Spleen (tissue), 11 donors: ENCODE data around the gene SLC7A14. TPM values are rescaled to one million over a fixed set of nuclear protein-coding genes. Genes with fewer than 3 reads are reported as not detected.

ENCODE experiments used
- DNase-seq: peaks from one replicate; pipeline ENCODE4 v3.0.0-alpha.2; 2020
- H3K27ac ChIP-seq, 8 donors: fragments of 200-600 bp; sonication (generic) in 7 of 8; 1 replicate in 4 of 8; 2 replicates in 4 of 8; pipeline versions ENCODE4 v1.5.0 to v1.8.0; 2016 to 2021; ENCODE audit warnings: inconsistent platforms in 4 of 8, mild to moderate bottlenecking in 4 of 8, moderate library complexity in 1 of 8
- H3K27me3 ChIP-seq, 7 donors: fragments of 200-600 bp; sonication (generic) in 6 of 7; replicated peaks in 1 of 7; 1 replicate in 4 of 7; 2 replicates in 3 of 7; pipeline versions ENCODE4 v1.5.0 to v1.8.0; 2016 to 2021; ENCODE audit warnings: inconsistent platforms in 3 of 7, mild to moderate bottlenecking in 1 of 7
- H3K36me3 ChIP-seq, 6 donors: fragments of 200-600 bp; sonication (generic) in 5 of 6; 1 replicate in 4 of 6; 2 replicates in 2 of 6; pipeline versions ENCODE4 v1.5.0 to v1.8.0; 2016 to 2021; ENCODE audit warnings: inconsistent platforms in 2 of 6
- H3K4me1 ChIP-seq, 6 donors: fragments of 200-600 bp; sonication (generic) in 5 of 6; 1 replicate in 3 of 6; 2 replicates in 3 of 6; pipeline versions ENCODE4 v1.5.0 to v1.8.0; 2016 to 2021; ENCODE audit warnings: inconsistent platforms in 3 of 6
- H3K4me3 ChIP-seq, 8 donors: fragments of 200-600 bp; sonication (generic) in 7 of 8; 1 replicate in 4 of 8; 2 replicates in 4 of 8; pipeline versions ENCODE4 v1.5.0 to v1.8.0; 2016 to 2021; ENCODE audit warnings: inconsistent platforms in 4 of 8, mild to moderate bottlenecking in 4 of 8, moderate library complexity in 2 of 8
- H3K9me3 ChIP-seq, 8 donors: fragments of 200-600 bp; sonication (generic) in 7 of 8; 1 replicate in 4 of 8; 2 replicates in 4 of 8; pipeline versions ENCODE4 v1.5.0 to v1.8.0; 2016 to 2021; ENCODE audit warnings: inconsistent platforms in 4 of 8
- CTCF ChIP-seq, 11 experiments: fragments of 200-600 bp in 7 of 11; fragments of 450-650 bp in 4 of 11; sonication (generic) in 4 of 11; IDR thresholded peaks in 8 of 11; conservative IDR thresholded peaks in 3 of 11; 1 replicate in 7 of 11; 2 replicates in 4 of 11; pipeline versions ENCODE4 v1.4.0 to v1.8.0; 2016 to 2021; ENCODE audit warnings: antibody characterized with exemption in 11 of 11, inconsistent platforms in 4 of 11, mild to moderate bottlenecking in 1 of 11
- POLR2A ChIP-seq, 3 donors: fragments of 450-650 bp; IDR thresholded peaks; one replicate each; pipeline ENCODE4 v1.5.1; 2017; ENCODE audit warnings: antibody characterized with exemption in 3 of 3, mild to moderate bottlenecking in 1 of 3
- POLR2AphosphoS5 ChIP-seq, 3 donors: sonication (generic); formaldehyde crosslinking; IDR thresholded peaks; one replicate each; pipeline ENCODE4 v1.5.1; 2017; ENCODE audit warnings: antibody characterized with exemption in 3 of 3
- WGBS, 5 donors: extraction: QIAGEN DNeasy Blood & Tissue Kit in 3 of 5; methylation state at CpG; one replicate each; pipeline versions ENCODE4 v1.1.5 to v1.1.7; 2013 to 2018; 5-methylcytosine and 5-hydroxymethylcytosine counted together
- intact Hi-C: fragments of 100-400 bp; cut with DNase I; formaldehyde crosslinking; loops from one replicate; pipeline ENCODE4 v1.15.0; 2023; ENCODE audit warnings: low total_unique reads
- polyA plus RNA-seq, 3 donors: library from polyadenylated mRNA; stranded (reverse); fragments of 200-250 nt; gene quantifications; one replicate each; pipeline ENCODE4 v1.2.1, GENCODE V29; 2013
- total RNA-seq, 7 donors: library from RNA; depleted of rRNA in 3 of 7; stranded (reverse); fragments of >200 nt in 3 of 7; fragmentation: NEBNext Ultra II Directional in 4 of 7; extraction: Animal tissue kit (Norgen Biotek cat#: 25700) in 4 of 7; gene quantifications; one replicate each; pipeline versions ENCODE4 v1.1.0 to v1.2.1, GENCODE V29; 2016 to 2021
- donor health status: healthy with polysubstance abuse.
- donor health status: DM: no; HTN: no; CAD: no; lungs with moderate emphysema.
- donor health status: DM: no; HTN: no; CAD: no.
- donor health status: Bipolar disorder and iron deficiency.
- donor health status: healthy.
- donor health status: DM: no; HTN: no; CAD: no.
- donor health status: DM: yes; HTN: yes; CAD: no.

SLC7A14 gene
- total and polyA plus RNA-seq, 10 donors, result under 0.01 TPM; not detected in 9

DNA sequence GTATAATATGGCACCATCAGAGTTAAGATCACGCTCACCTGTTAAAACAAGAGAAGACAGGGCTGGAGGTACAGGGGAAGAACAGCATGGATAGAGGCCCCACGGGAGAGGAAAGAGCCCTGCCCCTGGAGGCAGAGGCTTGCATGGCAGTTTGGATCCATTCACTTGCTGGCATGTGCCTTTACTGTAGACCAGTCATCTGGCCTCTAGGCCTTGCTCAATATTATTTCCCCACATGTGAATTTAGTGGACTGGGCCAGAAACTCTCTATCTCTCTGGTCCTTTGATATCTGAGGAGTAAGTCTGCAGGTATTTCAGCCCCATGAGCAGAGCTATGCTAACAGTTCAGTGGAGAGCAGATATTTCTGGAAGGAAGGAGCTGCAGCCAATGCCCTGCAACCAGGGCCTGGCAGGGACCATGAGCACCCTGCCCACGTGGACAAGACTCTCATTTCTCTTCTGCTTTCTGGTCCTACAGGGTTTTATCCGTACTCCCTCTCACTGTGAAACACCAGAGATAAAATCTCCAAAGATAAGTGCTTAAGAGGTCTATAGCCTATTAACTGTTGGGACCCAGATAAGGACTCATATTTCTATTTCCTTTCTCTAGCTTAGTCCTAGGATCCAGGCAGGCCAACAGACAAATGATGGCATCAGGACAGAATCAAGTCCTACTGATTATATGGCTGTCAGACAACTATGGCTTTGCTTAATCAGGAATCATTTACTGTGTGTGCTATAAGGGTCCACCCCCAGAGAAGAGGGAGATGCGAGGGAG is 102.2 kb downstream of the SLC7A14 start:
- intact Hi-C loops, result no loop called here
- 58 to 69% (median 66%) methylated on average over 5 of the region's 5 CpGs for WGBS, 5 donors
- TF ChIP-seq POLR2A (IDR thresholded peaks at IDR 0.05), result no peak
- TF ChIP-seq POLR2AphosphoS5 (IDR thresholded peaks at IDR 0.05), result no peak

GRCh38 chr3:170482199-170482598 is 103.7 kb downstream of the SLC7A14 start:
- TF ChIP-seq POLR2AphosphoS5 (IDR thresholded peaks at IDR 0.05) (no peak), CTCF (IDR thresholded peaks at IDR 0.05 in 8 of 11, conservative IDR thresholded peaks at IDR 0.05 in 3 of 11) (no peak), POLR2A (IDR thresholded peaks at IDR 0.05) (no peak)
- intact Hi-C loops, result no loop called here
- WGBS, 5 donors, result 73 to 82% (median 80%) methylated on average over 4 of the region's 4 CpGs

More for the DNA sequence above, 102.2 kb downstream of the SLC7A14 start:
- Histone ChIP-seq H3K4me1 (no peaks in the 10 kb centered on the region), H3K4me3 (no peak overlapping the region), H3K9me3 (no peaks in the 10 kb centered on the region), H3K27me3 (peaks cover 0 to 3% (median 0%) of the 10 kb centered on the region in 7 donors), H3K36me3 (no peaks in the 10 kb centered on the region), H3K27ac (no peak overlapping the region)
- no peak for DNase-seq

DNA sequence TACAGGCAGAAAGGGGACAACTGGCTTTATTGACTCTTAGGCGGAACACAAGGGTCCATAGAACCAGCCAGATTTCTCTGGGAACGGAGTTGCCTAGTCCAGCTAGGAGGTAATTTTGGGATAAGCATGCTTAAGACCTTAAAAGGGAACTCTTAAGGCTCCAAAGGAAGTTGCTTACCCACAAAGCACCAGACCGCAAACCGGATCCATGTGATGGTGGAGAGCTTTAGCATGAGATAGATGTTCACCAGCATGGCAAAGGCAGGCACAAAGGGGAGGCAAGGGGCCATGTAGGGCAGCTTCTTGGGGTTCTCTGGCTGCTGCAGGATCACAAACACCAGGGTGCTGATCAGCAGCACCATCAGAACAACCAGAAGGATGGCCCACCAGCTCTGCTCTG is 105.8 kb downstream of the SLC7A14 start:
- Histone ChIP-seq H3K9me3 (no peaks in the 10 kb centered on the region), H3K36me3 (no peaks in the 10 kb centered on the region), H3K4me3 (no peak overlapping the region), H3K4me1 (no peaks in the 10 kb centered on the region), H3K27ac (no peak overlapping the region), H3K27me3 (peaks cover 0 to 4% (median 0%) of the 10 kb centered on the region in 7 donors)
- DNase-seq, result no peak
- intact Hi-C loops, result no loop called here
- TF ChIP-seq POLR2AphosphoS5 (IDR thresholded peaks at IDR 0.05) (no peak), POLR2A (IDR thresholded peaks at IDR 0.05) (no peak), CTCF (IDR thresholded peaks at IDR 0.05 in 8 of 11, conservative IDR thresholded peaks at IDR 0.05 in 3 of 11) (no peak)
- WGBS, 5 donors, result 82 to 91% (median 86%) methylated on average over 4 of the region's 4 CpGs

More at GRCh38 chr3:170482199-170482598, 103.7 kb downstream of the SLC7A14 start:
- no peak overlapping the region for H3K27ac ChIP-seq
- H3K27me3 ChIP-seq, result peaks cover 0 to 3% (median 0%) of the 10 kb centered on the region in 7 donors
- H3K4me3 ChIP-seq, result no peak overlapping the region
- no peaks in the 10 kb centered on the region for H3K4me1 ChIP-seq
- DNase-seq, result no peak
- H3K9me3 ChIP-seq, result no peaks in the 10 kb centered on the region
- no peaks in the 10 kb centered on the region for H3K36me3 ChIP-seq

- WGBS, 5 donors, result 35 to 65% (median 63%) methylated on average over 2 of the region's 2 CpGs
- H3K27ac ChIP-seq, result no peak overlapping the region
- no peak for DNase-seq
- no peaks in the 10 kb centered on the region for H3K9me3 ChIP-seq
- TF ChIP-seq POLR2A (IDR thresholded peaks at IDR 0.05), result no peak
- TF ChIP-seq POLR2AphosphoS5 (IDR thresholded peaks at IDR 0.05), result no peak
- TF ChIP-seq CTCF (IDR thresholded peaks at IDR 0.05 in 8 of 11, conservative IDR thresholded peaks at IDR 0.05 in 3 of 11), result no peak
- no peaks in the 10 kb centered on the region for H3K36me3 ChIP-seq
- H3K4me3 ChIP-seq, result no peak overlapping the region
- peaks cover 0 to 6% (median 0%) of the 10 kb centered on the region in 7 donors for H3K27me3 ChIP-seq
- intact Hi-C loops, result no loop called here
- no peaks in the 10 kb centered on the region for H3K4me1 ChIP-seq
Observed at GRCh38 chr3:170477395-170477794, 108.5 kb downstream of the SLC7A14 start.
